ENCODE data around the gene ZFAND2A.

Gene ZFAND2A

GRCh38 chr7:1124816-1125602, 35.0 kb downstream of the ZFAND2A start:
- Histone ChIP-seq H3F3A (ENCODE audit: insufficient read depth, low read length) (no peaks in the 10 kb centered on the region), H3K27me3 (ENCODE audit: insufficient read depth, low read length) (no peaks in the 10 kb centered on the region), H3K36me3 (ENCODE audit: insufficient read depth, low read length) (peaks cover 3% of the 10 kb centered on the region; the same call in 1 of the 2 replicates), H3K9me3 (ENCODE audit: low read length) (no peaks in the 10 kb centered on the region), H3K4me1 (ENCODE audit: insufficient read depth, low read length, severe bottlenecking) (no peaks in the 10 kb centered on the region), H3K79me2 (ENCODE audit: insufficient read depth, low read length) (no peaks in the 10 kb centered on the region), H3K9ac (ENCODE audit: low read length) (no peak overlapping the region), H3K27ac (ENCODE audit: low read depth, low read length, poor library complexity, severe bottlenecking) (no peak overlapping the region), H3K4me3 (ENCODE audit: low read depth, low read length, poor library complexity, severe bottlenecking) (no peak overlapping the region), H3K4me2 (ENCODE audit: low read length) (no peak overlapping the region), H2AFZ (ENCODE audit: low read length) (no peak overlapping the region), H4K20me1 (ENCODE audit: insufficient read depth, low read length) (no peaks in the 10 kb centered on the region), H3K9me2 (ENCODE audit: low read depth, low read length) (no peaks in the 10 kb centered on the region)
- TF ChIP-seq EZH2 (IDR thresholded peaks at IDR 0.05; ENCODE audit: borderline replicate concordance, low read length) (no peak), CTCF (IDR thresholded peaks at IDR 0.05; ENCODE audit: low read length) (no peak)

DNA sequence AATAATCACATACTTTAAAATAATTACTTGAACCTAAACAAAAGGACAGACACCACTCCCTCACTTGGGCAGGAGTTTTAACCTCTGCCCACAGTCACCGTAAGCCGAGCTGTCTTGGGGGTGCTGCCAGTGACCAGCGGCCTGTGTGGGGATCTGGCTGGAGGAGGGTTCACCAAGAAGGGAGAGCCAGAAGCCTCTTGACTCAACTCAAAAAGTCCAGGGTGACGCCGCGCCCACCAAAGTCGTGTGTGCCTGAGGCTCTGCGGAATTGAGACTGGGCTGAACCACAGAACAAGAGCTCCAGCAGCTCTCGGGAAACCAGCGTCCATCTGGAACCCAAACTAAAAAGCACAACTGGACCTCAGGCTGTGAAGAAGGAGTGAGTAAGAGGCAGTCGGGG, 35.8 kb downstream of the ZFAND2A start:
- Histone ChIP-seq H3K4me2 (ENCODE audit: low read length) (no peak overlapping the region), H4K20me1 (ENCODE audit: insufficient read depth, low read length) (no peaks in the 10 kb centered on the region), H3K9ac (ENCODE audit: low read length) (no peak overlapping the region), H3K79me2 (ENCODE audit: insufficient read depth, low read length) (no peaks in the 10 kb centered on the region), H3F3A (ENCODE audit: insufficient read depth, low read length) (no peaks in the 10 kb centered on the region), H3K27ac (ENCODE audit: low read depth, low read length, poor library complexity, severe bottlenecking) (no peak overlapping the region), H3K4me3 (ENCODE audit: low read depth, low read length, poor library complexity, severe bottlenecking) (no peak overlapping the region), H3K36me3 (ENCODE audit: insufficient read depth, low read length) (peaks cover 3% of the 10 kb centered on the region; the same call in 1 of the 2 replicates), H3K4me1 (ENCODE audit: insufficient read depth, low read length, severe bottlenecking) (no peaks in the 10 kb centered on the region), H3K9me3 (ENCODE audit: low read length) (no peaks in the 10 kb centered on the region), H3K9me2 (ENCODE audit: low read depth, low read length) (no peaks in the 10 kb centered on the region), H2AFZ (ENCODE audit: low read length) (no peak overlapping the region), H3K27me3 (ENCODE audit: insufficient read depth, low read length) (no peaks in the 10 kb centered on the region)
- TF ChIP-seq EZH2 (IDR thresholded peaks at IDR 0.05; ENCODE audit: borderline replicate concordance, low read length) (no peak), CTCF (IDR thresholded peaks at IDR 0.05; ENCODE audit: low read length) (no peak)

DNA sequence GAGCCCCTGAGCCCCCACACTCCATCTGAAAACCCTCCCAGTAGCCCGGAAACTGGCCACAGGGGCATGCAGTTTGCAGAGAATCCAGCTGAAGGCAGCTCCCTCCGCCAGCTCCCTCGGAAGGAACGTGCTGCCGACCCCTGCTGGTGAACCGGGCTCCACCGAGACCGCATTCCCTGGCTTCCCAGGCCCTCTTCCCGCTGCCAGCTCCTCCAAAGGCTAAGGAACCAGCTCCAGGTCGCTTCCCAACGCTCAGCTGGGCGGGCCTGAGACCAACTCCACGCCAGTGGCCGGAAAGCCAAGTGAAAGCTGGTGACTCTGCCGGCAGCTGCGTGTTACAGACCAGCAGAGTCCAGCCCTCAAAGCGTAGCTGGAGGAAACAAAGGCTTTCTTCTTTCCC, 36.3 kb downstream of the ZFAND2A start:
- Histone ChIP-seq H3K36me3 (ENCODE audit: insufficient read depth, low read length) (peaks cover 3% of the 10 kb centered on the region; the same call in 1 of the 2 replicates), H4K20me1 (ENCODE audit: insufficient read depth, low read length) (no peaks in the 10 kb centered on the region), H3K4me3 (ENCODE audit: low read depth, low read length, poor library complexity, severe bottlenecking) (no peak overlapping the region), H3K9me3 (ENCODE audit: low read length) (no peaks in the 10 kb centered on the region), H3K9ac (ENCODE audit: low read length) (no peak overlapping the region), H3K4me1 (ENCODE audit: insufficient read depth, low read length, severe bottlenecking) (no peaks in the 10 kb centered on the region), H3K9me2 (ENCODE audit: low read depth, low read length) (no peaks in the 10 kb centered on the region), H2AFZ (ENCODE audit: low read length) (no peak overlapping the region), H3K27ac (ENCODE audit: low read depth, low read length, poor library complexity, severe bottlenecking) (no peak overlapping the region), H3K79me2 (ENCODE audit: insufficient read depth, low read length) (no peaks in the 10 kb centered on the region), H3F3A (ENCODE audit: insufficient read depth, low read length) (no peaks in the 10 kb centered on the region), H3K4me2 (ENCODE audit: low read length) (no peak overlapping the region), H3K27me3 (ENCODE audit: insufficient read depth, low read length) (no peaks in the 10 kb centered on the region)
- TF ChIP-seq CTCF (IDR thresholded peaks at IDR 0.05; ENCODE audit: low read length) (0 out of 2 replicates have a peak, but pooled peaks have one; percentile 5), EZH2 (IDR thresholded peaks at IDR 0.05; ENCODE audit: borderline replicate concordance, low read length) (no peak)

Measured in OCI-LY1 (cell line).